HG03045 (cell line): Measurements from ENCODE around the gene CD8B.
A peak's percentile ranks its signal among the peaks of the same experiment; 100 is the strongest.

Experiments used
- ATAC-seq: cut with Tn5 transposase; IDR thresholded peaks from one replicate; pipeline ENCODE4 v1.9.1; 2021; ENCODE audit warnings: mild to moderate bottlenecking, moderate library complexity; ENCODE audit not compliant: unreplicated experiment

The CD8B gene

DNA sequence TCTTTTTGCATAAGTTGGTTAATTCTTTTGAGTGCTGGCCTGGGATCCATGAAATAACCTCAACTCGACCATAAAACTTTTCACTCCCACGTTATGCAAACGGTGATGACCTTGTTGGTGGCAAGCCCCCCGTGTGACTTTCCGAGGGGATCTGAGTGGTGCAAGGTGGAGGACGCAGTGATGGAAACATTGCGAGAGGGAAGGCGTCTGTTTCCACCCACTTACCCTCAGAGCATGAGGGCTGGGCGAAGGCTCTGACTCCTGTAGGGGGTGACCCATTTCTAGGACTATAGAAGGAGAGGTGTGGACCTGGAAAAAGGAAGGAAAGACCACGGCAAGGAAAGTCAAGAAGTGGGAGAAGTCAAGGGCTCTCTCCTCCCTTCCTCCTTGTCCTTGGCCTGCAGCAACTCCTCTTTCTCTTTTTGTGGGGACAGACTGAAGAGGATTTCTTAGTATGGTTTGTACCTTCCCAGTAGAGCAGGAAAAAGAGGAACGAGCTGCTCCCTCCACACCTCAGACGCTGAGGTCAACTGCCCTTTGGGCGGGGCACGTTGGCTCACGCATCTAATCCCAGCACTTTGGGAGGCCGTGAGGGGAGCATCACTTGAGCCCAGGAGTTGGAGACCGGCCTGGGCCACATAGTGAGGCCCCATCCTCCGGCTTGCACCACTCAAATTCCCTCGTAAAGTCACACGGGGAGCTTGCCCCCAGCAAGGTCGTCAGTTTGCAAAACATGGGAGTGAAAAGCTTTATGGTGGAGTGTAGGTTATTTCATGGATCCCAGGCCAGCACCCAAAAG lies 55.4 kb downstream of the CD8B start:
- ATAC-seq, result no peak

GRCh38 chr2:86800856-86801567 lies 60.7 kb downstream of the CD8B start:
- ATAC-seq, result no peak

DNA sequence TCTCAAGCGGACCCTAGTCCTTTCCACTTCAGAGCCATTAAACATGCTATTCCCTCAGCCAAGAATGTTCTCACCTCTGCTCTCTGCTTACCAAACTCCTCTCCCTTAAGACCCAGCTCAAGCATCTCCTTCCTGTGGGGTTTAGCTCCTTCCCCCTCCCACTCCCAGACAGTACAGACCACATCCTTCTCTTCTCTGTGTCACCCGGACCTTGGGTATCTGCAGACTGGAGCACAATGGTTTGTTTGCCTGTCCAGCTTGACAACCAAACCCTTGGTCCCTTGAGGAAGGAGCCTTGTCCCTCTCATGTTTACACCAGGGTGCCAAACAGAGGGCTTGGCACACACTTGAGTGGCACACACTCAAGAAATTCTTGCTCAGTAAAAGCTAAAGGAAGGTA lies 66.8 kb downstream of the CD8B start:
- no peak for ATAC-seq

DNA sequence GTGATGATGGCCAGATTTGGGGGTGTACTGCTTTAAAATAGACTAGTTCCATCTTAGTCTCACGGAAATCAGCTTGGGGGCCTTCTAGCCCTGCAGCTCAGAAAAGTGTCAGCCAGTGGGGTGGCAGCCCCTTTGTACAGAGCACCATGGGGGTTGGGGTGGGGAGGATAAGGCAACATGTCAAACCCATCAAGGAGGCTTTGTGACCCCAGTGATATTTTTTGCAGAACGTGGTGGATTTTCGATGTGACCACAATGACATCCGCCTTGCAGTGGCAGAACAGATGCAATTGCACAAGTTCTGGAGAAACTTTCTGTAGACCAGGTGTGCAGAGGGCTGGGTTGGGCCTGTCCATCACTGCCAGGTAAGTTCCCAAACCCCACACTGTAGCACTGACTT lies 67.9 kb downstream of the CD8B start:
- no peak for ATAC-seq

- ATAC-seq, result no peak
Observed at GRCh38 chr2:86791573-86791972, 70.1 kb downstream of the CD8B start.

GRCh38 chr2:86790676-86791572 lies 70.8 kb downstream of the CD8B start, which contains the start of gene CD8A:
Gene CD8A, minus strand, starts transcription at chr2:86790913. Its CDS starts 88 bp downstream, at chr2:86790825.
- ATAC-seq, result no peak

DNA sequence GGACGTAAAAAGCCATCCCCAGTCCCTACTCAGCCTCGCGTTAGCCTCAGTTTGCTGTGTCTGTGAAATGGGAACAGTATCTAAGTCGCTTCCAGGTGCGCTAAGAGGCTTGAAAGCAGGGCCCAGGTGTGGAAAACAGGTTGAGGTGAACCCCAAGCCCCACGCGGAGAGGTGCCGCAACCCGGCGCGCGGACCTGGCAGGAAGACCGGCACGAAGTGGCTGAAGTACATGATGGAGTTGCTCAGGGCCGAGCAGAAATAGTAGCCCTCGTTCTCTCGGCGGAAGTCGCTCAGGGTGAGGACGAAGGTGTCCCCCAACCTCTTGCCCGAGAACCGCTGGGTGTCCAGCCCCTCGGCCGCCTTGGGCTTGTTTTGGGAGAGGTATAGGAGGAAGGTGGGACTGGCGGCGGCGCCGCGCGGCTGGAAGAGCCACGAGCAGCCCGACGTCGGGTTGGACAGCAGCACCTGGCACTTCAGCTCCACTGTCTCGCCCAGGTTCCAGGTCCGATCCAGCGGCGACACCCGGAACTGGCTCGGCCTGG lies 71.5 kb downstream of the CD8B start:
- ATAC-seq, result no peak

DNA sequence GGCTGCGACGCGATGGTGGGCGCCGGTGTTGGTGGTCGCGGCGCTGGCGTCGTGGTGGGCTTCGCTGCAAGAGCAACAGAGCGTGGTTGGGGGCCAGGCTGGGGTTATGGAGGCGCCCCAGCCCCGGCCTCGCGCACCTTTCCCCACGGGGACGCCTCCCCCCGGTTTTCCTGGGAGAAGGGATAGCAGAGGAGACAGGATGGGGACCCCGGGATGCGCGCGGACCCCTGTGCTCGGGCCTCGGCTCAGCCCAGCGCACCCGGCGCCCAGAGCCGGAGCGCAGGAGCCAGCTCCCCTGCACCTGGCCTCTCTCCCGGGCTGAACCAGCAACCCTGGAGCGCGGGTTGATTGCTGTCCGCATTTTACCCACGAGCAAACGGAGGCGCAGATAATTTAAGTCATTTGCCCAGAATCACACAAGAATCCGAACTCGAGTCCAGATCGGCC lies 72.0 kb downstream of the CD8B start:
- no peak for ATAC-seq

- ATAC-seq, result no peak
Observed at GRCh38 chr2:86788881-86789686, 72.6 kb downstream of the CD8B start.

DNA sequence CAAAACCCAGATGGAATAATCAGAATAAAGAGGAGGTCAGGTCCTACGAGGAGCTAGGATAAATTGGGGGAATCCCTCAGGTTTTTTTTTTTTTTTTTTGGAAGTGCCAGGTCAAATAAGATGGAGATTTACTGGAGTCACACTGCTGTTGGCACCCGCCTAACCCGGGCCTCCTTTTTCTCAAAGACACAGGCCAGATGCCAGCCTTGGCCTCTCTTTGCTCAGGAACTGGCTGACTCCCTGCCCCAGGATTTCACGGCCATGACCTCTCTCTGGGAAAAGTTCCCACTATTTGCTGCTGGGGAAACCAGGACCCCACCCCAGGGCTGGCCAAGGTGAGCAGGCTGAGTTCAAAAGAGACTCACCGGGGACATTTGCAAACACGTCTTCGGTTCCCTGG lies 73.5 kb downstream of the CD8B start:
- ATAC-seq, result no peak

GRCh38 chr2:86787736-86788135 lies 74.0 kb downstream of the CD8B start:
- ATAC-seq, result no peak

DNA sequence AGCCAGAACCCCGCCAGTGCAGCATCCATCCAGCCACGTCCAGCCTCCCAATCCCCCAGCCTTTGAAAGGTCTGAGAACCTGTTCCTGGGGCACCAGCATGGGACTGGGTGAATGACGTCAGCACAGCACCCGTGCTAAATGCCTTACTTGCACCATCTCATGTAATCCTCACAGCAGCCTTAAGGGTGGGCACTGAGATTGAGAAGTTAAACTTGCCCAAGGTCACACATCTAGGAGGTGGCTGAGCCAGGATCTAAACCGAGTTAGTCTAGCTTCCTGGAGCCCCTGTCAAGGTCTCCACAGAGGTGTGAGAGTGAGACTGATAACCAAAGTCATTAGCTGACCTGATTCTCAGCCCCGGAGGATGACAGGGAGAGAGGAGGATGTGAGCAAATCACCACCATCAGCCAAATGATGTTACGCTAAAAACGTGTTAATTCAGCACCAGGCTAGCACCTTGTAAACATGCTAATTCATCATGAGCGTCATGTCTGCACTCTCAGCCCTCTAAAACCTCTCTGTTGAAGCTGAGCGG lies 75.6 kb downstream of the CD8B start:
- no peak for ATAC-seq

DNA sequence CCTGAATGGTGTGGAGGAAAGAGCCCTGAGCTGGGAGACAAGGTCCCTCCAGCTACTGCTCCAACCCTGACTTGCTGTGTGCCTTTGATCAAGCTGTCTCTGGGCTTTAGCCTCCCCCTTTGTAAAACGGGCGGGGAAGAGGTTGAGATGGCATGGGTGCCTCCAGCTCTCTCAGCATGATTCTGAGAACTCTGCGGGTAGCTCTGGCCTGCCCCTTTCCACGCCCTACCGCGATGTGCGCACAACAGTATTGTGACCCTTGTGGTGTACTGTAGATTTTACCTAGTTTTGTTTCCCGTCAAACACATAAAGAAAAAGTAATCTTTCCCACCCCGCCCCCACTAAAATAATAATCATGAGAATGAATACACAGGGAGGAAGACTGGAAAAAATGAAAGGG lies 76.2 kb downstream of the CD8B start:
- no peak for ATAC-seq

- peak; percentile 92 for ATAC-seq
Observed at GRCh38 chr2:86783615-86784339, 77.9 kb downstream of the CD8B start.

- no peak for ATAC-seq
Observed at GRCh38 chr2:86782748-86783147, 78.9 kb downstream of the CD8B start.

GRCh38 chr2:86781363-86781762 lies 80.3 kb downstream of the CD8B start:
- no peak for ATAC-seq

DNA sequence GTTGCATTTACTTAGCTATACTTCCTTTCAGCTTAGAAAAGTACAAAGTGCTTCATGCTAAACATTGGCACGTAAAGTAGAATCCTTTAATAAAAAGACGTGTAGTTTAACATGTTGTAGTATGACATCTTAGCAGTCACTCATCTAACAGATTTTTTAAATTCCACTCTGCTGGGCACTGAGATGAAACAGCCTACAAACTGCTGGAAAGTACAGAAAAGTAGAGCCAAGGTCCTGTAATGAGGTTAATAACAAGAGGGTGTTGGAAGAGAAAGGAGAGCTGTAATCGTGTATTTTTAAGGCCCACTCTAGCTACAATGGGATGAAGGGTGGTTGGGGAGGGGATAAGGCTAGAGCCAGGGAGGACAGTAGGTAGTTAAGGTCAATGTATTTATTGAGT lies 81.7 kb downstream of the CD8B start:
- no peak for ATAC-seq

DNA sequence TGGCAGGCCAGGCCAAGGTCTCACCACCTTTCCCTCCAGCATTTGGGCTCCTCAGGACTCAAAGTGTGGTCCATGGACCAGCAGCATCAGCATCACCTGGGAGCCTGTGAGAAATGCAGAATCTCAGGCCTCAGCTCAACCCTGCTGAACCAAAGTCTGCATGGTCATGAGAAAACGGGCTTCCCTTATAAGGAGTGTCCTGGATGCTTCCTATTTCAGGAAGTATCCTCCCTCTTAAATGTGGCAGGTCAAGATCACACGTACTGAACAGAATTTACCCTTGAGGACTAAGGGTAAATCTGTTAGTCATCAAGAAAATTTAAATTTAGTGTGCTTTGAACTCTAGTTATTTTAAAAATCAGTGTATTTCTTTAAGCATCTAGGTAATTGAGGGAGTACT lies 82.7 kb downstream of the CD8B start:
- no peak for ATAC-seq

DNA sequence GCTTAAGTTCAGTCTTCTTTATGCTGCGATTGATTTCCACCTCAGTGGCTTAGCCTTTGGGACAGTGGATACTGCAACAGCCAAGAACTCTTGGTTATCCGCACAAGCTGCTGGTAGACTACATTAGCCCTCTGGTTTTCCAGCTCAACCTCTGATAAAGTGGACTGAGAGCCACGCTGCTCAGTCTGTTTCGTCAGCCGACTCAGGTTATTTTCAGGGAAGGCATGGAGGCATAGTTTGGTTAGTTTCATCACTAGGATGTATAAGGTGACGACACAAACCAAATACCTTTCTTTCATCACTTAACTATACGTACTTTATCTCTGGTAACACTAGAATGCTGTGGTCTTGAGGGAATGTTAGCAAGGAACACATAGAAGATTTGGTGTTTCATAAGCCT lies 85.2 kb downstream of the CD8B start:
- no peak for ATAC-seq
